COLO829 (cell line): ENCODE measurements around the gene HDLBP.

Experiments used
- DNase-seq: peaks from one replicate; pipeline ENCODE4 v3.0.0; 2012; ENCODE audit warnings: low spot score

HDLBP gene

GRCh38 chr2:241194811-241195210, 120.7 kb downstream of the HDLBP start:
- no peak for DNase-seq

- no peak for DNase-seq
Measured at GRCh38 chr2:241193271-241193670, 122.2 kb downstream of the HDLBP start.

GRCh38 chr2:241191081-241191480, 124.4 kb downstream of the HDLBP start:
- DNase-seq, result no peak

GRCh38 chr2:241190291-241190981, 125.0 kb downstream of the HDLBP start:
- no peak for DNase-seq

- no peak for DNase-seq
Measured at GRCh38 chr2:241189856-241190201, 125.6 kb downstream of the HDLBP start.

- no peak for DNase-seq
Measured at GRCh38 chr2:241189093-241189855, 126.2 kb downstream of the HDLBP start.

GRCh38 chr2:241188361-241189092, 126.9 kb downstream of the HDLBP start, which contains the start of gene ANO7:
TSS of gene ANO7 (plus strand) at chr2:241188677. CDS start at chr2:241190064, 1,387 bp downstream.
- no peak for DNase-seq

- DNase-seq, result no peak
Measured at GRCh38 chr2:241187918-241188234, 127.6 kb downstream of the HDLBP start.

GRCh38 chr2:241187101-241187917, 128.2 kb downstream of the HDLBP start:
- no peak for DNase-seq

- no peak for DNase-seq
Measured at GRCh38 chr2:241185961-241186360, 129.5 kb downstream of the HDLBP start.

- no peak for DNase-seq
Measured at GRCh38 chr2:241184901-241185300, 130.6 kb downstream of the HDLBP start.

GRCh38 chr2:241183221-241183620, 132.3 kb downstream of the HDLBP start:
- DNase-seq, result no peak

- DNase-seq, result no peak
Measured at GRCh38 chr2:241182531-241183133, 132.8 kb downstream of the HDLBP start.

- no peak for DNase-seq
Measured at GRCh38 chr2:241182126-241182525, 133.3 kb downstream of the HDLBP start.

GRCh38 chr2:241180495-241180894, 135.0 kb downstream of the HDLBP start:
- DNase-seq, result no peak

GRCh38 chr2:241179899-241180298, 135.6 kb downstream of the HDLBP start:
- no peak for DNase-seq

- no peak for DNase-seq
Measured at GRCh38 chr2:241178961-241179360, 136.5 kb downstream of the HDLBP start.

GRCh38 chr2:241177526-241178334, 137.7 kb downstream of the HDLBP start:
- no peak for DNase-seq
